ENCODE results near the gene RABEP2.
"Not testable (repeated sequence)": the region's sequence is repeated elsewhere in the genome, so short reads cannot be mapped to it uniquely, and the experiment has no call there.

RABEP2 gene

DNA sequence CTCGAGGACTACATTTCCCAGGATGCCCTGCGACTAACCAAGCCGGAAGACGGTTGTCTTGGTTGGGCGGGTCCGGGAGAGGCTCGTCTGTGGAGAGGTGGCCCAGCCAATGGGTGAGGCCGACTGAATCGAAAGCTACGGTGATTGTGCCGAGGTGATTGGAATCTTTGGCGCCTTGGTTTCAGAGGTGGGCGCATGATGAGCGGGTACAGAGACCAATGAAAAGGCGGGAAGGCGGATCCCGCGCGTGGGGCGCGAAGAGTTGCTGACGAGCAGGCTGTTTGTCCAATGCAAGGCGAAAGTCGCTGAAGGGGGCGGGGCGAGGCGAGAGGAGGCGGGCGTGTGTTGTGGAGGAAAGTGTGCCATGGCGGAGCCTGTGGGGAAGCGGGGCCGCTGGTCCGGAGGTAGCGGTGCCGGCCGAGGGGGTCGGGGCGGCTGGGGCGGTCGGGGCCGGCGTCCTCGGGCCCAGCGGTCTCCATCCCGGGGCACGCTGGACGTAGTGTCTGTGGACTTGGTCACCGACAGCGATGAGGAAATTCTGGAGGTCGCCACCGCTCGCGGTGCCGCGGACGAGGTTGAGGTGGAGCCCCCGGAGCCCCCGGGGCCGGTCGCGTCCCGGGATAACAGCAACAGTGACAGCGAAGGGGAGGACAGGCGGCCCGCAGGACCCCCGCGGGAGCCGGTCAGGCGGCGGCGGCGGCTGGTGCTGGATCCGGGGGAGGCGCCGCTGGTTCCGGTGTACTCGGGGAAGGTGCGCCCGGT, 25.8 kb upstream of the RABEP2 start, which contains the start of gene NFATC2IP:
Gene NFATC2IP, plus strand, starts transcription at position 290 of the 762 bp plus-strand sequence. Its CDS starts 75 bp downstream, at position 365.
- H3K79me2 ChIP-seq (ENCODE audit: insufficient read depth, low read length): peaks cover 15% of the 10 kb centered on the region
- no peaks in the 10 kb centered on the region for H4K20me1 ChIP-seq (ENCODE audit: insufficient read depth, low read length)
- no peaks in the 10 kb centered on the region for H3K9me3 ChIP-seq (ENCODE audit: low read length)
- no peak within 1 kb of the TSS for H3K27ac ChIP-seq (ENCODE audit: low read depth, low read length, poor library complexity, severe bottlenecking)
- peaks cover 38% of the 10 kb centered on the region for H3K36me3 ChIP-seq (ENCODE audit: insufficient read depth, low read length)
- 0 out of 2 replicates have a peak, but pooled peaks cover 3% of the 10 kb centered on the region for H3F3A ChIP-seq (ENCODE audit: insufficient read depth, low read length)
- TF ChIP-seq CTCF (IDR thresholded peaks at IDR 0.05; ENCODE audit: low read length): no peak
- no peak for TF ChIP-seq EZH2 (IDR thresholded peaks at IDR 0.05; ENCODE audit: borderline replicate concordance, low read length)
- peak within 1 kb of the TSS; percentile 9; the same call in 1 of the 2 replicates for H2AFZ ChIP-seq (ENCODE audit: low read length)
- H3K4me1 ChIP-seq (ENCODE audit: insufficient read depth, low read length, severe bottlenecking): peaks cover 19% of the 10 kb centered on the region
- peak within 1 kb of the TSS; percentile 90 for H3K9ac ChIP-seq (ENCODE audit: low read length)
- H3K27me3 ChIP-seq (ENCODE audit: insufficient read depth, low read length): no peaks in the 10 kb centered on the region
- peak within 1 kb of the TSS; percentile 82 for H3K4me3 ChIP-seq (ENCODE audit: low read depth, low read length, poor library complexity, severe bottlenecking)
- H3K9me2 ChIP-seq (ENCODE audit: low read depth, low read length): no peaks in the 10 kb centered on the region
- H3K4me2 ChIP-seq (ENCODE audit: low read length): peak within 1 kb of the TSS; percentile 84

DNA sequence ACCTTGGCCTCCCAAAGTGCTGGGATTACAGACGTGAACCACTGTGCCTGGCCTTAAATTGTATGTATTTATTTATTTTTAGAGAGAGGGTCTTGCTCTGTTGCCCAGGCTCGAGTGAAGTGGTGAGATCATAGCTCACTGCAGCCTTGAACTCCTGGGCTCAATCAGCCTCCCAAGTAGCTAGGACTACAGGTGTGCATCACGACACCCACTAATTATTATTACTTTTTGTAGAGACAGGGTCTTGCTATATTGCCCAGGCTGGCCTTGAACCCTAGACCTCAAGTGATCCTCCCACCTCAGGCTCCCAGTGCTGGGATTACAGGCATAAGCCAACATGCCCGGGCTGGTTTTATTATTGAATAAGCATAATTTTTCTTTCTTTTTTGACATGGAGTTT, 21.6 kb upstream of the RABEP2 start:
- no peaks in the 10 kb centered on the region for H4K20me1 ChIP-seq (ENCODE audit: insufficient read depth, low read length)
- no peaks in the 10 kb centered on the region for H3K9me2 ChIP-seq (ENCODE audit: low read depth, low read length)
- H3K27ac ChIP-seq (ENCODE audit: low read depth, low read length, poor library complexity, severe bottlenecking): no peak overlapping the region
- H3K4me1 ChIP-seq (ENCODE audit: insufficient read depth, low read length, severe bottlenecking): peaks cover 16% of the 10 kb centered on the region
- H3K79me2 ChIP-seq (ENCODE audit: insufficient read depth, low read length): peaks cover 7% of the 10 kb centered on the region
- TF ChIP-seq EZH2 (IDR thresholded peaks at IDR 0.05; ENCODE audit: borderline replicate concordance, low read length): no peak
- no peak for TF ChIP-seq CTCF (IDR thresholded peaks at IDR 0.05; ENCODE audit: low read length)
- H3K4me2 ChIP-seq (ENCODE audit: low read length): no peak overlapping the region
- 0 out of 2 replicates have a peak, but pooled peaks cover 3% of the 10 kb centered on the region for H3F3A ChIP-seq (ENCODE audit: insufficient read depth, low read length)
- H2AFZ ChIP-seq (ENCODE audit: low read length): no peak overlapping the region
- no peaks in the 10 kb centered on the region for H3K27me3 ChIP-seq (ENCODE audit: insufficient read depth, low read length)
- no peak overlapping the region for H3K4me3 ChIP-seq (ENCODE audit: low read depth, low read length, poor library complexity, severe bottlenecking)
- no peak overlapping the region for H3K9ac ChIP-seq (ENCODE audit: low read length)
- H3K36me3 ChIP-seq (ENCODE audit: insufficient read depth, low read length): no peaks in the 10 kb centered on the region
- H3K9me3 ChIP-seq (ENCODE audit: low read length): no peaks in the 10 kb centered on the region

GRCh38 chr16:28943281-28943680, 18.2 kb upstream of the RABEP2 start:
- H3K9ac ChIP-seq (ENCODE audit: low read length): no peak overlapping the region
- no peak overlapping the region for H3K4me3 ChIP-seq (ENCODE audit: low read depth, low read length, poor library complexity, severe bottlenecking)
- H3K27ac ChIP-seq (ENCODE audit: low read depth, low read length, poor library complexity, severe bottlenecking): no peak overlapping the region
- 0 out of 2 replicates have a peak, but pooled peaks cover 3% of the 10 kb centered on the region for H3F3A ChIP-seq (ENCODE audit: insufficient read depth, low read length)
- H3K9me2 ChIP-seq (ENCODE audit: low read depth, low read length): no peaks in the 10 kb centered on the region
- H3K4me1 ChIP-seq (ENCODE audit: insufficient read depth, low read length, severe bottlenecking): peaks cover 8% of the 10 kb centered on the region
- H4K20me1 ChIP-seq (ENCODE audit: insufficient read depth, low read length): no peaks in the 10 kb centered on the region
- TF ChIP-seq CTCF (IDR thresholded peaks at IDR 0.05; ENCODE audit: low read length): no peak
- H3K4me2 ChIP-seq (ENCODE audit: low read length): no peak overlapping the region
- no peaks in the 10 kb centered on the region for H3K9me3 ChIP-seq (ENCODE audit: low read length)
- no peaks in the 10 kb centered on the region for H3K79me2 ChIP-seq (ENCODE audit: insufficient read depth, low read length)
- peaks cover 11% of the 10 kb centered on the region for H3K36me3 ChIP-seq (ENCODE audit: insufficient read depth, low read length)
- H2AFZ ChIP-seq (ENCODE audit: low read length): no peak overlapping the region
- H3K27me3 ChIP-seq (ENCODE audit: insufficient read depth, low read length): no peaks in the 10 kb centered on the region

DNA sequence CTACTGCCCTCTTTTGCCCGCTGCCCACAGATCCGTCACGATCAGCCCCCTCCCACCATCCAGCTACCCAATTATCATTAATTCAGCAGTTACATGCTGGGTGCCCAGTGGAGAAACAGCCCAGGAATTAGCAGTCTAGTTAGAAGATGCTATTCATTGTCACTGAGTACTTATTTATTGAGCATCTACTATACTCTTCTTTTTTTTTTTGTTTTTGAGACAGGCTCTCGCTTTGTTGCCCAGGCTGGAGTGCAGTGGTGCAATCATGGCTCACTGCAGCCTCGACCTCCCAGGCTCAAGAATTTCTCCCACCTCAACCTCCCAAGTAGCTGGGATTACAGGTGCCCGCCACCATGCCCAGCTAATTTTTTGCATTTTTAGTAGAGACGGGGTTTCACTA, 14.8 kb upstream of the RABEP2 start:
- H3K36me3 ChIP-seq (ENCODE audit: insufficient read depth, low read length): peaks cover 33% of the 10 kb centered on the region
- not testable (repeated sequence) for H3K9ac ChIP-seq (ENCODE audit: low read length); H3K4me2 ChIP-seq (ENCODE audit: low read length); H3K9me2 ChIP-seq (ENCODE audit: low read depth, low read length); H3K9me3 ChIP-seq (ENCODE audit: low read length); H3K4me1 ChIP-seq (ENCODE audit: insufficient read depth, low read length, severe bottlenecking); H3K4me3 ChIP-seq (ENCODE audit: low read depth, low read length, poor library complexity, severe bottlenecking); H3K27ac ChIP-seq (ENCODE audit: low read depth, low read length, poor library complexity, severe bottlenecking); H2AFZ ChIP-seq (ENCODE audit: low read length); H4K20me1 ChIP-seq (ENCODE audit: insufficient read depth, low read length); H3K27me3 ChIP-seq (ENCODE audit: insufficient read depth, low read length); H3K79me2 ChIP-seq (ENCODE audit: insufficient read depth, low read length); H3F3A ChIP-seq (ENCODE audit: insufficient read depth, low read length)

Data from OCI-LY1 (cell line).